ENCODE results near the gene PTPRN2.

GRCh38 chr7:157514306-157514705 lies 1073.3 kb downstream of the PTPRN2 start:
- TF ChIP-seq CTCF (conservative IDR thresholded peaks at IDR 0.05; ENCODE audit: low read depth, low read length), result no peak
- TF ChIP-seq EZH2 (IDR thresholded peaks at IDR 0.05; ENCODE audit: borderline replicate concordance, low read depth, low read length, poor library complexity, severe bottlenecking), result no peak

All from A673 (cell line).